Measurements from ENCODE around the gene SRC.

DNA sequence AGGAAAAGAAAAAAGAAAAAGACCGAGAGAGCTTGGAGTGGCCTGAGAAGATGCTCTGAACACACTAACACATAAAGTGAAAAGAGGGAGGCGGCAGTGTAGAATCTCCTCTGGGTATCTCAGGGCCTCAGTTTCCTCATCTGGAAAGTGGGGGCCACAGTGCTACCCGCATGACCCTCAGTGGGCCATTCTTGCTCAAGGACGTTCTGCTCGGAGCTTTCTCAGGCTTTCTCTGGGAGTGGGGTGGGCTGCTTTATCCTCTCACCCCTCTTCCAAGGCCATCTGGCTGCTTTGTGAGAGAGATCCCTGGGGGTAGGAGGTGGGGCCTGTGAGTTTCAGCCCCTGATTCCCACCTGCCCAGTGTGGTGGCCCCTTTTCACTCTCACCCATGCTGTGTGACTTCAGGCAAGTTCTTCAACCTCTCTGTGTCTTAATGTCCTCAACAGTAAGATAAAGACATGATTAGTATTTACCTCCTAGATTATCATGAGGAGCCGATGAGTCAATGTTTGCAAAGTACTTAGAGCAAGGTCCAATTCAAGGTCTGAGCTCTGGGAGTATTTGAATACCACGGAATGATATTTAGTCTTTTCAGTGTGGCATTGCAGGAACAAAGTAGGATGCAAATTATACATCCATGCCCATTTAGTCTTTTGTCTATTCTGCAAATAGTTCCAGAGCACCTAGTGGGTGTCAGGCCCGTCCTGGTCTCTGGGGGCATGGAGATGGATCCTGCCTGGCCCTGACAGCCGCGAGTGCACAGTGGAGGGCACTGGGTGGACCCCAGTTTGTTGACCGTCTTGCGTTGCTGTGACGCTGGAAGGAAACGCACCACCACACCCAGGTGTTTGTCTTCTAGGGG, 34.3 kb downstream of the SRC start:
- TF ChIP-seq POLR2A (IDR thresholded peaks at IDR 0.05) (no peak), POLR2AphosphoS5 (IDR thresholded peaks at IDR 0.05; ENCODE audit: insufficient read depth in 1 of 2, low read depth in 1 of 2) (no peak)
- TF ChIP-seq, protein P1, sequence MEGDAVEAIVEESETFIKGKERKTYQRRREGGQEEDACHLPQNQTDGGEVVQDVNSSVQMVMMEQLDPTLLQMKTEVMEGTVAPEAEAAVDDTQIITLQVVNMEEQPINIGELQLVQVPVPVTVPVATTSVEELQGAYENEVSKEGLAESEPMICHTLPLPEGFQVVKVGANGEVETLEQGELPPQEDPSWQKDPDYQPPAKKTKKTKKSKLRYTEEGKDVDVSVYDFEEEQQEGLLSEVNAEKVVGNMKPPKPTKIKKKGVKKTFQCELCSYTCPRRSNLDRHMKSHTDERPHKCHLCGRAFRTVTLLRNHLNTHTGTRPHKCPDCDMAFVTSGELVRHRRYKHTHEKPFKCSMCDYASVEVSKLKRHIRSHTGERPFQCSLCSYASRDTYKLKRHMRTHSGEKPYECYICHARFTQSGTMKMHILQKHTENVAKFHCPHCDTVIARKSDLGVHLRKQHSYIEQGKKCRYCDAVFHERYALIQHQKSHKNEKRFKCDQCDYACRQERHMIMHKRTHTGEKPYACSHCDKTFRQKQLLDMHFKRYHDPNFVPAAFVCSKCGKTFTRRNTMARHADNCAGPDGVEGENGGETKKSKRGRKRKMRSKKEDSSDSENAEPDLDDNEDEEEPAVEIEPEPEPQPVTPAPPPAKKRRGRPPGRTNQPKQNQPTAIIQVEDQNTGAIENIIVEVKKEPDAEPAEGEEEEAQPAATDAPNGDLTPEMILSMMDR (IDR thresholded peaks at IDR 0.05), result no peak
